HepG2 (cell line): ENCODE data around the gene ZNF839. TPM values are rescaled to one million over a fixed set of nuclear protein-coding genes. Genes with fewer than 3 reads are reported as not detected.
A peak's percentile ranks its signal among the peaks of the same experiment; 100 is the strongest.

ENCODE experiments used
- ATAC-seq: fragments of 200-7000 bp; cut with Tn5 transposase; 3 replicates; pipeline ENCODE4 v1.9.1; 2020; ENCODE audit warnings: mild to moderate bottlenecking, moderate library complexity
- BruUV-seq: library from RNA; stranded (reverse); fragments of 400-500 nt; replicated peaks from 2 replicates; lab custom pipeline; 2021; lab: Mats Ljungman, UMichigan
- CTCF ChIA-PET: fragments of 300-600 bp; formaldehyde crosslinking; extraction: SDS; loops from one replicate; lab custom pipeline; 2021; ENCODE audit warnings: low total read pairs, inconsistent platforms, low intra/inter-chr PET ratio; lab: Yijun Ruan, JAX
- POLR2A ChIA-PET: fragments of 350-600 bp; sonication (Branson Sonifier 250); formaldehyde crosslinking; loops from one replicate; lab custom pipeline; 2020; ENCODE audit warnings: antibody characterized with exemption, inconsistent platforms; lab: Yijun Ruan, JAX
- DNase-seq: peaks from one replicate; pipeline ENCODE4 v3.0.0-alpha.2; 2015; ENCODE audit warnings: low spot score
- FAIRE-seq: peaks from 3 replicates; lab custom pipeline; 2011; peaks lifted over from hg19 to GRCh38; lab: Jason Lieb, UNC
- H2AFZ ChIP-seq: one replicate; pipeline ENCODE4 v1.6.1; 2011; ENCODE audit warnings: low read length, inconsistent platforms
- H3K27ac ChIP-seq: fragments of 300-600 bp; 3 replicates; pipeline ENCODE4 v1.8.0; 2011; ENCODE audit warnings: mixed run types, mild to moderate bottlenecking, mixed read lengths, low read length, inconsistent platforms; ENCODE audit not compliant: insufficient read depth; ENCODE audit errors: extremely low read length
- H3K27me3 ChIP-seq, 2 experiments: fragments of 200-600 bp in 1 of 2; 2 replicates in 1 of 2; 3 replicates in 1 of 2; pipeline versions ENCODE4 v1.6.0 to v1.8.0; 2011; ENCODE audit warnings: low read length in 2 of 2, mild to moderate bottlenecking in 2 of 2, moderate library complexity in 2 of 2, inconsistent platforms in 1 of 2; ENCODE audit not compliant: insufficient read depth in 2 of 2, control insufficient read depth in 1 of 2
- H3K36me3 ChIP-seq, 2 experiments: fragments of 200-600 bp in 1 of 2; replicated peaks in 1 of 2; 2 replicates in 1 of 2; 3 replicates in 1 of 2; pipeline versions ENCODE4 v1.5.1 to v1.8.0; 2011; ENCODE audit warnings: low read length in 2 of 2, inconsistent platforms in 1 of 2; ENCODE audit not compliant: insufficient read depth in 2 of 2, control insufficient read depth in 1 of 2
- H3K4me1 ChIP-seq: 2 replicates; pipeline ENCODE4 v1.5.1; 2012; ENCODE audit warnings: low read length, inconsistent platforms; ENCODE audit not compliant: insufficient read depth
- H3K4me2 ChIP-seq: 2 replicates; pipeline ENCODE4 v1.6.0; 2011; ENCODE audit warnings: low read depth, low read length, inconsistent platforms
- H3K4me3 ChIP-seq, 3 experiments: fragments of 200-600 bp in 1 of 3; sonication (generic), shearing (Covaris generic) in 1 of 3; replicated peaks in 1 of 3; 2 replicates each; pipeline ENCODE4 v1.5.1; 2011 to 2016; ENCODE audit warnings: low read length in 3 of 3, inconsistent platforms in 2 of 3, low read depth in 2 of 3, mild to moderate bottlenecking in 2 of 3, control low read depth in 1 of 3, mixed read lengths in 1 of 3; ENCODE audit not compliant: insufficient read depth in 1 of 3
- H3K79me2 ChIP-seq: one replicate; pipeline ENCODE4 v1.6.1; 2011; ENCODE audit warnings: low read length, inconsistent platforms; ENCODE audit not compliant: insufficient read depth
- H3K9ac ChIP-seq: 2 replicates; pipeline ENCODE4 v1.6.0; 2011; ENCODE audit warnings: mild to moderate bottlenecking, low read depth, low read length, inconsistent platforms; ENCODE audit not compliant: insufficient read depth
- H3K9me3 ChIP-seq: 2 replicates; pipeline ENCODE4 v1.5.1; 2012; ENCODE audit warnings: mild to moderate bottlenecking, low read length
- H4K20me1 ChIP-seq: 2 replicates; pipeline ENCODE4 v1.6.0; 2011; ENCODE audit warnings: inconsistent platforms, mild to moderate bottlenecking, low read length, moderate library complexity; ENCODE audit not compliant: insufficient read depth
- KLF12 ChIP-seq: sonication (generic); formaldehyde crosslinking; IDR thresholded peaks from 2 replicates; pipeline ENCODE4 v1.4.0; 2020; ENCODE audit warnings: missing genetic modification reagents, borderline replicate concordance
- TBL1XR1 ChIP-seq: fragments of 150-350 bp; IDR thresholded peaks from 2 replicates; pipeline ENCODE4 v1.6.1; 2014; ENCODE audit warnings: borderline replicate concordance, low read length; ENCODE audit not compliant: partially characterized antibody
- ZNF121 ChIP-seq: sonication (generic); formaldehyde crosslinking; IDR thresholded peaks from 2 replicates; pipeline ENCODE4 v1.5.0; 2020; ENCODE audit warnings: mild to moderate bottlenecking, missing genetic modification reagents
- ZNF34 ChIP-seq: sonication (generic); formaldehyde crosslinking; IDR thresholded peaks from 2 replicates; pipeline ENCODE4 v1.4.0; 2020; ENCODE audit warnings: mild to moderate bottlenecking, missing genetic modification reagents, borderline replicate concordance
- ZNF382 ChIP-seq: sonication (generic); formaldehyde crosslinking; IDR thresholded peaks from 2 replicates; pipeline ENCODE4 v1.5.0; 2020; ENCODE audit warnings: missing genetic modification reagents, mild to moderate bottlenecking, borderline replicate concordance
- ZNF510 ChIP-seq: sonication (generic); formaldehyde crosslinking; IDR thresholded peaks from 2 replicates; pipeline ENCODE4 v1.4.0; 2020; ENCODE audit warnings: low read depth, mild to moderate bottlenecking, missing genetic modification reagents
- ZNF556 ChIP-seq: sonication (generic); formaldehyde crosslinking; IDR thresholded peaks from 2 replicates; pipeline ENCODE4 v1.4.0; 2020; ENCODE audit warnings: mild to moderate bottlenecking, missing genetic modification reagents, borderline replicate concordance
- ZNF768 ChIP-seq: sonication (generic); formaldehyde crosslinking; IDR thresholded peaks from 2 replicates; pipeline ENCODE4 v1.4.0; 2020; ENCODE audit warnings: missing genetic modification reagents
- WGBS: methylation state at CpG from one replicate; pipeline ENCODE4 v1.1.6; 2017; ENCODE audit warnings: low lambda C conversion rate; 5-methylcytosine and 5-hydroxymethylcytosine counted together
- in situ Hi-C: cut with HindIII; loops from 2 replicates; pipeline ENCODE4 v1.10.0; 2017; ENCODE audit warnings: low pct_unique_long_range_greater_than_20kb; ENCODE audit not compliant: extremely low pct_ligation_motif_present
- intact Hi-C: fragments of 100-400 bp; cut with micrococcal nuclease; formaldehyde crosslinking; loops from one replicate; pipeline ENCODE4 v1.10.0; 2022; ENCODE audit not compliant: unreplicated experiment
- polyA plus RNA-seq, 8 experiments: library from polyadenylated mRNA; depleted of rRNA in 3 of 8; stranded (reverse) in 7 of 8; unstranded in 1 of 8; fragments of >200 nt; fragmentation: Illumina TruSeq in 4 of 8; extraction: Trizol in 4 of 8; gene quantifications; 2 replicates each; pipeline versions ENCODE4 v1.2.1 to v1.2.3, GENCODE V29; 2011 to 2016; ENCODE audit warnings: low read depth in 4 of 8, missing spikeins in 1 of 8, mixed read lengths in 1 of 8; ENCODE audit not compliant: insufficient read depth in 1 of 8
- total RNA-seq, 5 experiments: library from RNA; depleted of rRNA; stranded (reverse); fragments of >200 nt; fragmentation: Illumina TruSeq; extraction: Trizol; gene quantifications; 2 replicates each; pipeline ENCODE4 v1.2.3, GENCODE V29; 2016; ENCODE audit warnings: low read depth in 1 of 5

Gene ZNF839
- total and polyA plus RNA-seq, 2 of the 13 experiments (the other 11 are each of a cell fraction or from before 2014, with no cell fraction given): 11.1 to 12.8 TPM

DNA sequence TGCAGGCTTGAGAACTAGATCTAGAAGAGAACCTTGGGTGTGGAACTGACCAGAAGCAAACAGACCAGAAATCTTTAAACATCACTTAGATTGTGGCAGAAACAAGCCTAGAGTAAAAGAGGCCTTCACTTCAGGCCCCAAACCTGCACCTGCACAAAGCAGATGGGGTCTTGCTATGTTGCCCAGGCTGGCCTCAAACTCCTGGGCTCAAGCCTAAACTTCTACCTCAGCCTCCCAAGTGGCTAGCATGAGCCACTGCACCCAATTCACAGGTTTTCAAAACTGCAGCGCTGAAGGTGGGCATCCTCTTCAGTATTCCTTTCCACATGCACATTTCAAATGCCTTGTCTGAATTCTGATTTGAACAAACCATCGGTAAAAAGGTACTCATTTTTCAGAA is 34.4 kb upstream of the ZNF839 start:
- H3K4me2 ChIP-seq: no peak overlapping the region
- H4K20me1 ChIP-seq: no peaks in the 10 kb centered on the region
- no peak overlapping the region for H3K27ac ChIP-seq
- H3K9ac ChIP-seq: no peak overlapping the region
- no peaks in the 10 kb centered on the region for H3K27me3 ChIP-seq
- no peak for TF ChIP-seq ZNF382 (CRISPR knock-in tag)
- TF ChIP-seq ZNF121: peak; percentile 93
- in situ Hi-C loops: no loop called here
- H3K36me3 ChIP-seq: no peaks in the 10 kb centered on the region; a peak in 1 of 5 replicates
- H3K4me3 ChIP-seq: no peak overlapping the region
- FAIRE-seq (no peak), ATAC-seq (no peak; the same call in 2 of the 3 replicates), DNase-seq (no peak)
- no peaks in the 10 kb centered on the region for H3K9me3 ChIP-seq
- H3K4me1 ChIP-seq: peaks cover 5% of the 10 kb centered on the region
- CTCF ChIA-PET: no interaction called here
- POLR2A ChIA-PET: no interaction called here
- intact Hi-C loops: no loop called here
- WGBS: 73% methylated on average over 2 of the region's 2 CpGs
- no peaks in the 10 kb centered on the region for H3K79me2 ChIP-seq
- H2AFZ ChIP-seq: no peak overlapping the region
- BruUV-seq: no TSS peak

DNA sequence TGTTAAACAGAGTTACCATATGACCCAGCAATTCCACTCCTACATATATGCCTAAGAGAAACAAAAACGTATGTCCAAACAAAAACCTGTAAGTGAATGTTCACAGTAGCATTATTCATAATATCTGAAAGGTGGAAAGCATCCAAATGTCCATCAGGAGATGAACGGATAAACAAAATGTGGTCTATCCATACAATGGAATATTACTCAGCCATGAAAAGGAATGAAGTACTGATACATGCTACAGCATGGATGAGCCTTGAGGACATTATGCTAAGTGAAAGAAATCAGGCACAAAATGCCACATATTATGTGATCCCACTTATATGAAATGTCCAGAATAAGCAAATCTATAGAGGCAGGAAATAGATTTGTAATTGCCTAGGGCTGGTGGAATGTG is 31.4 kb upstream of the ZNF839 start:
- H3K36me3 ChIP-seq: no peaks in the 10 kb centered on the region
- H3K79me2 ChIP-seq: no peaks in the 10 kb centered on the region
- H3K9ac ChIP-seq: no peak overlapping the region
- BruUV-seq: no TSS peak
- ATAC-seq (no peak), DNase-seq (no peak), FAIRE-seq (no peak)
- no peak overlapping the region for H3K4me2 ChIP-seq
- 92% methylated on average over 2 of the region's 2 CpGs for WGBS
- no peaks in the 10 kb centered on the region for H4K20me1 ChIP-seq
- H3K4me3 ChIP-seq: no peak overlapping the region
- POLR2A ChIA-PET: no interaction called here
- H3K27me3 ChIP-seq: no peaks in the 10 kb centered on the region
- CTCF ChIA-PET: no interaction called here
- in situ Hi-C loops: no loop called here
- no peaks in the 10 kb centered on the region for H3K4me1 ChIP-seq
- H3K9me3 ChIP-seq: no peaks in the 10 kb centered on the region
- H3K27ac ChIP-seq: no peak overlapping the region
- no peak overlapping the region for H2AFZ ChIP-seq
- no peak for TF ChIP-seq ZNF768 (CRISPR knock-in tag)
- no peak for TF ChIP-seq ZNF510 (CRISPR knock-in tag)
- TF ChIP-seq ZNF34 (CRISPR knock-in tag): no peak
- no peak for TF ChIP-seq TBL1XR1
- TF ChIP-seq KLF12 (CRISPR knock-in tag): no peak
- no peak for TF ChIP-seq ZNF556 (CRISPR knock-in tag)
- intact Hi-C loops: no loop called here
